ENCODE measurements around the gene RPA1. TPM values are rescaled to one million over a fixed set of nuclear protein-coding genes. Genes with fewer than 3 reads are reported as not detected.

The RPA1 gene
- polyA plus RNA-seq, 6 donors from 2014 or later = 45.1 to 56.0 (median 50.5) TPM

DNA sequence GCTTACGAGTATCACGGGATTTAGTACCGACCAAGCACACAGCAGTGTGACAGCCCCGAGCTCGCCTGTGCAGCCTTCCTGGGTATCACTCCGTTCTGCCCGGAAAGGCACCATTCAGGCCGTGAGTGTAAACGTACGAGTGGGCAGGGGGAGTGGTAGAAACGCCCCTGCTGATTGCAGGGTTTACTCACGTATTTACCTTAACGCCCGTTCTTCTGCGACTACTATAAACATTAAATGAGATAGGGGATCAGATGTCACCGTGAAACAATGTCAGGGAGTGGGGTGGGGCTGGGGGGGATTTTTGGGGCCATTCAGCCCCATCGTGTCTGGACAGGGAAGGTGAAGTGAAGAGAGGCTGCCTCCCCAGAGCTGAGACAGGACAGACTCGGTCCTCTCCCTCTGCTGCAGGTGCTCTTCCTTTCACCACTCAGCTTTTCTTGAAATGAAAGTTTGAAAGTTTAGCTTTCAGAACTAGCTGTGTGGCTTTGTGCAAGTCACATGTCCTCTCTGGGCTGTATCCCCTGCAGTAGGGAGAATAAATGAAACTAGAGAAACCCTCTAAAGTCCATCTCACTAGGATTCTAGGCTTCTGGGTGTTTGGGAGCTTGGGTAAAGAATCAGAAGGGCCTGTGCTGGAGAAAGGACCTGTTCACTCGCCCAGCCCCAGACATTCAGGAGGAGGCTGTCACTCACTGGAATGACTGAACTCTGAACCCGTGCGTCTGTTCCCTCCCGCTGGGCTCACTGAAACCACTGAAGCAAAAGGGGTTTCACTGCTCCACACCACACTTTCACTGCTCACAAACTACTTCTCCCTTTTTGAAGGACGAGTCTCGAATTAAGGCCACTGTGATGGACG lies 66.7 kb downstream of the RPA1 start:
- no peaks in the 10 kb centered on the region for H3K9me3 Mint-ChIP-seq
- peaks cover 6 to 29% of the 10 kb centered on the region in 2 donors for H3K36me3 Mint-ChIP-seq
- H3K4me3 Mint-ChIP-seq = no peak overlapping the region
- DNase-seq = no peak
- no peaks in the 10 kb centered on the region for H3K27me3 Mint-ChIP-seq
- no peaks in the 10 kb centered on the region for H3K4me1 Mint-ChIP-seq
- no peak for ATAC-seq (ENCODE audit: low read depth in 2 of 2)
- no peak overlapping the region for H3K27ac Mint-ChIP-seq

DNA sequence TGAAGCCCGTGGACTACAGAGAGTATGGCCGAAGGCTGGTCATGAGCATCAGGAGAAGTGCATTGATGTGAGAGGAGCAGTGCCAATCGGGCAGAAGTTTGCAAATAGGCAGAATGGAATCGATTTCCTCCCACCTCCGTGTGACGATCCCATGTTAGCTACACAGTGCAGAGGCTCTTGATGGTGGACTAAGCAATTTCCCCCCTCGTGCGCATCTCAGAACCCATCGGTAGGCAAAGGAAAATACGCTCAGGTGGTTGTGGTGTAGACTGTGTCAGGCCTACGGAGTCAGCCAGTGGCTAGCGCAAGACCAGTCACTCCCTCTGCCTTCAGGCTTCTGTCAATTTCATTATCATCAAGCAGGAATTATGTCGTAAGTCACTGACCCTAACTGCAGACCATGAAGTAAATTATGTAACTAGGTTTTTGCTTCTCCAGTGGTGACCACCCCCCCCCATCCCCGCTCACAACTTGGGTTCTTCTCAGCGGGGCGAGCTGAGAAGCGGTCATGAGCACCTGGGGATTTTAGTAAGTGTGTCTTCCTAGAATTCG lies 67.4 kb downstream of the RPA1 start:
- H3K36me3 Mint-ChIP-seq = peaks cover 6 to 29% of the 10 kb centered on the region in 2 donors
- no peaks in the 10 kb centered on the region for H3K27me3 Mint-ChIP-seq
- H3K27ac Mint-ChIP-seq = no peak overlapping the region
- H3K4me1 Mint-ChIP-seq = no peaks in the 10 kb centered on the region
- no peak for ATAC-seq (ENCODE audit: low read depth in 2 of 2)
- no peak for DNase-seq
- no peak overlapping the region for H3K4me3 Mint-ChIP-seq
- H3K9me3 Mint-ChIP-seq = no peaks in the 10 kb centered on the region

DNA sequence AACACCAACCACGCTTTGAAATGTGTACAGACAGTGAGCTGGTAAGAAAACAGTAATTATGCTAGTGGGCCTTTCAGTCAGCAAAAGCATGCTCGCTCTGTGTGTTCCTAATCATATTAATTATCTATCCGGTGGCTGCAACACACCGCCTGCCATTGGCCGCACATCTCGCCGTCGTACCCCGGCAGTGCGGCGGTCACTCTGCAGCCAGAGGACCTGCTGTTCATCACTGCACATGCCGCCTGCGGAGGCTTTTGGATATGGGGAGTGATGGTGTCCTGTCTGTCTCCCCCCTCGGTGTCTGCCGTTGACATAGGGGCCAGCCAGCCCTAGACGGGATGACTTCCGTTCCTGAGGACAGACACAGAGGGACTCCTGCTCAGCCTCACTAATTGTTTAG lies 68.5 kb downstream of the RPA1 start:
- Mint-ChIP-seq H3K4me3 (no peak overlapping the region), H3K4me1 (peaks cover 0 to 3% (median 0%) of the 10 kb centered on the region in 3 donors), H3K36me3 (peaks cover 6 to 23% of the 10 kb centered on the region in 2 donors), H3K27me3 (peaks cover 0 to 2% (median 0%) of the 10 kb centered on the region in 3 donors), H3K9me3 (no peaks in the 10 kb centered on the region), H3K27ac (no peak overlapping the region)
- ATAC-seq (ENCODE audit: low read depth in 2 of 2) (no peak), DNase-seq (no peak)

DNA sequence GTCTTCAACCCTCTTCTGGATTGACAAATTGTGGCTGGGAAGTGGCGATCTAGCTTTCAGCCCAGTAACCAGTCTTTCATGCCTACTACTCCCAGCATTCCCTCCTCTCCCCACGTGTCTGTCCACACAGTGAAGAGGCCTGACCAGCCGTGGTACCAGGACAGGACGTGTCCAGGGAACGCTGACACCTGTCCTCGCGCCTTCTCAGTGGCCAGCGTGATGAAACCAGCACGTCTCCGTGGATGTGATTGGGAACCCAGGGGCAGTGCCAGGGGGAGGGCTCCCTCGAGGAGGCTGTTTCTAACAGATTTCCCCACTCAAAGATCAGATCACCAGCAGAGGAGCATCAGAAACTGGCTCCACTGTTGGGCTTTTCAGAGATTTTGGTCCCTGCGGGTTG lies 69.1 kb downstream of the RPA1 start:
- Mint-ChIP-seq H3K36me3 (peaks cover 6 to 23% of the 10 kb centered on the region in 2 donors), H3K4me1 (peaks cover 0 to 3% (median 0%) of the 10 kb centered on the region in 3 donors), H3K4me3 (no peak overlapping the region), H3K27ac (peak overlapping the region in 1 of 6 donors; percentile 21), H3K9me3 (no peaks in the 10 kb centered on the region), H3K27me3 (peaks cover 0 to 3% (median 0%) of the 10 kb centered on the region in 3 donors)
- DNase-seq (no peak), ATAC-seq (ENCODE audit: low read depth in 2 of 2) (no peak)

DNA sequence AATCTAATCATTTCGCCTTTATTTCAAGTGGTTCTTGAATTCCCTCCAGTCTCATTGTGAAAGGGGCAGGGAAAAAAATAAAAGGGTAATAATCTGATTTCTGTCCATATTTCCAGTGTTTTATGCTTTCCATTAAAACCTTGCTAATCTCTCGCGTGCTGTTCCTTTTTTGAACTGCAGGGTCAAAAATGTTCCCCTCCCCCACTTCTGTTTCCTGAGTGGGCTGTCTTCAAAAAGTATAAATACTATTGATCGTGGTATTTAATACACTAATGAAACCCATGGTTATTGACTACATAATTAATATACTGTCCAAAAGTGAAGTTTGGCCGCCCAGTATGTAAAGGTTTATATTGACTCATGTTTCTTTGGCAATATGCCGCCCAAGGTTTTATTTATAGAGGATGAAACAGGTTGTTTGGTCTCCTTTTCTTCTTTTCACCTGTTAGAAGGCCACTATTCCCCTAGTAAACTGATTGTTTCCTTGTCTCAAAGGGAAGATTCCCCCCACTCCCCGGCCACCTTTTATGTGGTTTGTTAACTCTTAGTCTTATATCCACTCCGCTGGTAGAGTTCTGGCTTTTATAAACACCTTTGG lies 69.7 kb downstream of the RPA1 start:
- Mint-ChIP-seq H3K27ac (peak overlapping the region in 2 of 6 donors; percentile 38 to 61), H3K36me3 (peaks cover 6 to 20% of the 10 kb centered on the region in 2 donors), H3K4me3 (peak overlapping the region in 1 of 8 donors; percentile 42), H3K27me3 (peaks cover 0 to 8% (median 2%) of the 10 kb centered on the region in 3 donors), H3K4me1 (peaks cover 0 to 8% (median under 1%) of the 10 kb centered on the region in 3 donors), H3K9me3 (no peaks in the 10 kb centered on the region)
- ATAC-seq (ENCODE audit: low read depth in 2 of 2) (no peak), DNase-seq (no peak)

DNA sequence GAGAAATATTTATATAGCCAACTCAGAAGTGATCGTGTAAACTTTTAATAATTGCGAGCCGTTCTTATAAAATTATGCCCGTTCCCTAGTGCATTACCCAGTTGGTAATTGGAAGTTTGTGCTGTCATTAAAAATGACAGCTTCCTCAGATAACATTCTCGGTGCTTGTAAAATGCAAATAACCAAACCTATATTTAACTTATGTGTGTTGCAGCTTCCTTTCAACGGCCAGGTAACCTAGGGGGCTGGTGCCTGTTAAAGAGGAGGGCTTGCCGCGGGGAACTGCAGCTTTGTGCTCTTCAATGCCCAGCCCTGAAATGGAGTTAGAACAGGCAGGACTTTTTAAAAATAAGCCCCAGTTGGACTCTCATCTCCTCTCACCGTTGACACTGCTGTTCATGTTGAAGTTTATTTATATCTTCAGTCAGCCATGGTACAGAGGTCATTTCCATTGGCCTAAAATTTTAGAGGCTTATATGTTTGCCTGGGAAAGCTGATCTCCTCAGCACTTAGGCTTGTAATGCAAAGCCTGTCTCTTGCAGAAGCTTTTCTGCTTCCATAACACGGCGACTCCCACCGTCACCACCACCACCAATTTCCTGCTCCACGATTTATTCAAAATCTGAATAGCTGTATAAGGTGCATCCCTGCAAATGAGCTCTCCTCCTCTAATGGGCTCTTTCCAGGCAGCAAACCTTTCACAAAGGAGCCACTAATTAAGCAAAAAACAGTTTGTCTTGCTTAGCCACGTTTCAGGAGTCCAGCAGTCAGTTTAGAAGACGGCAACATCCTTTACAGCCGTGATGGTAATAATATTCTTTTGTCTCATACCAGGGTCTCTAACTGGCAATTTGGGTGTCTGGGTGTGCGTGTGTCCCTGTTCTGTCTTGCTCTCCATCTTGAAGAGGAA lies 74.7 kb downstream of the RPA1 start:
- no peaks in the 10 kb centered on the region for H3K36me3 Mint-ChIP-seq
- H3K27me3 Mint-ChIP-seq = peaks cover 40 to 48% (median 42%) of the 10 kb centered on the region in 3 donors
- peak overlapping the region in 2 of 8 donors; percentile 32 to 64 for H3K4me3 Mint-ChIP-seq
- no peaks in the 10 kb centered on the region for H3K9me3 Mint-ChIP-seq
- peak overlapping the region in 1 of 6 donors; percentile 12 for H3K27ac Mint-ChIP-seq
- H3K4me1 Mint-ChIP-seq = peaks cover 10 to 29% (median 11%) of the 10 kb centered on the region in 3 donors
- DNase-seq (no peak), ATAC-seq (ENCODE audit: low read depth in 2 of 2) (no peak)

DNA sequence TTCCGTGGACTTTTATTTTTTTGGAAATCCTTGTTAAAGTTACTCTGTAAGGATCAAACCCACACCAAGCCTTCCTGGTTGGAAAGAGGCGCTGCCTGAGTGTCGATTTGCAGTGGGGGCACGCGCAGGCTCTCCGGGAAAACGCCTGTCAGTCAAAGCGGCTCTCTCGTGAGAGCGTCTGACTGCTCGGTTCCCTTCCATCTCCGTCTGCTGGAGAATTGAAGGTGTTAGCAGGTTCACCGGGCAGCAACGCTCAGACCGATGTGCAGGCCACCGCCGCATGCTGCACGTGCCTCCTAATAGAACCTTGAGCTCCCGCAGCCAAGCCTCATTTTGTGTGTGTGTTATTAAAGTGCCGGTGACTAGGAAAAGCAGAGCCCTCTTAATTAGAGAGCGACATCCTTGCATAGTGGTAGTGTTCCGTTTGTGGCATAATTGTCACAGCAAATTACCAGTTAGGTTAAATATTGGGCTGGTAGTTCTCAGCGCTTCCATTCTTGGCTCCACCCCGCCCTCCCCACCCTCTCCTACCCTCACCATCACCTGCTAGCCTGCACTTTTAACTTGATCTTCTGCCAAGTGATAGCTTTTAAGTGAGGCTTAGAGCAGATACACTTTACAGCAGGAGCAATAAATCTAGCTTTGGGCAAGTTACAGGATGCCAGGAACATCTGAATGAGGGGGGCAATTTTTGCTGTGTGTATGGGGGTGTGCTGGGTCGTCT lies 75.5 kb downstream of the RPA1 start:
- ATAC-seq (ENCODE audit: low read depth in 2 of 2) = no peak

DNA sequence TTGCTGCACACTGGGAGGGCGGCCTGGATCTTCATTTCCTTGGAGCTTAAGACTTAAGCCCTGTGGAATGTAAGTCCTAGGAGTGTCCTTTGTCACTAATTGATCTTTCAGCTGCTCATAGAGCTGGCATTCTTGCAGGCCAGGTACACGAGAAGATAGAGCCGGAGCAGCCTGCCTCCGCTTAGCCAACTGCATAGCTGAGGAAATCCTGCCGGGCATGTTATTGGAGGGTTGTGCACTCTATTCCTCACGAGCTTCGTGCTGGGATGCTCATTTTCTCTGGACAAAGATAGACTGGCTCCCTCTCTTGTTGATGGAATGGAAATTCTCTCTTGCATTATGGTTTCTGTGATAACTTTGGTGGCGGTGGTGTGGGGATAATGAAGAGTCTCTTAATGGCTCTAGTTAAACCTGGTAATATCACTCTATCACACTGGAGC lies 76.9 kb downstream of the RPA1 start:
- no peaks in the 10 kb centered on the region for H3K9me3 Mint-ChIP-seq
- no peaks in the 10 kb centered on the region for H3K36me3 Mint-ChIP-seq
- ATAC-seq (ENCODE audit: low read depth in 2 of 2) (no peak), DNase-seq (no peak)
- H3K4me3 Mint-ChIP-seq = no peak overlapping the region
- H3K27me3 Mint-ChIP-seq = peaks cover 50 to 60% (median 52%) of the 10 kb centered on the region in 3 donors
- no peak overlapping the region for H3K27ac Mint-ChIP-seq
- H3K4me1 Mint-ChIP-seq = peaks cover 10 to 29% (median 11%) of the 10 kb centered on the region in 3 donors

More for the DNA sequence above, 75.5 kb downstream of the RPA1 start:
- DNase-seq = no peak
- H3K9me3 Mint-ChIP-seq = no peaks in the 10 kb centered on the region
- no peak overlapping the region for H3K4me3 Mint-ChIP-seq
- H3K27me3 Mint-ChIP-seq = peaks cover 46 to 56% (median 48%) of the 10 kb centered on the region in 3 donors
- H3K4me1 Mint-ChIP-seq = peaks cover 10 to 29% (median 11%) of the 10 kb centered on the region in 3 donors
- no peaks in the 10 kb centered on the region for H3K36me3 Mint-ChIP-seq
- H3K27ac Mint-ChIP-seq = peak overlapping the region in 1 of 6 donors; percentile 24

DNA sequence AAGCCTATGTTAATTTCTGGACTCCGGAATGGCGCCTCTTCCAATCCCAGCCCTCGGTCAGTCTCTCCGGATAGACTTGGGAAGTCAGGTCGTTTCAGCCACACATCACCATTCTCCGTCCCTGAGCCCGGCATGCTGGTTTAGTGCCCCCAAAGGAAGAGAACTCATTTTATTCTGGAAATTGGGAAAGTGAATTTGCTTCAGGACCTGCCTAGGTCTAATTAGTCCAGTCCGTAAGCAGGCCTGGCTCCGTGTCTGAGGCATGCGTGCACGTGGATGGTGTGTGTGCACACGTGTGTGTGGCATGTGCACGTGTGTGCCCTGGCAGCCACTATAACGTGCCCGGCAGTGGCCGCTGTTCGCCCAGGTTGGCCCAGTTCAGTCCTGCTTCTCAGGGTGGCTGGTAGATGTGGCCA lies 77.4 kb downstream of the RPA1 start:
- ATAC-seq (ENCODE audit: low read depth in 2 of 2) = no peak
- peaks cover 54 to 65% (median 56%) of the 10 kb centered on the region in 3 donors for H3K27me3 Mint-ChIP-seq
- peaks cover 10 to 29% (median 11%) of the 10 kb centered on the region in 3 donors for H3K4me1 Mint-ChIP-seq
- no peak overlapping the region for H3K27ac Mint-ChIP-seq
- no peak for DNase-seq
- no peaks in the 10 kb centered on the region for H3K36me3 Mint-ChIP-seq
- peak overlapping the region in 1 of 8 donors; percentile 33 for H3K4me3 Mint-ChIP-seq
- H3K9me3 Mint-ChIP-seq = no peaks in the 10 kb centered on the region

DNA sequence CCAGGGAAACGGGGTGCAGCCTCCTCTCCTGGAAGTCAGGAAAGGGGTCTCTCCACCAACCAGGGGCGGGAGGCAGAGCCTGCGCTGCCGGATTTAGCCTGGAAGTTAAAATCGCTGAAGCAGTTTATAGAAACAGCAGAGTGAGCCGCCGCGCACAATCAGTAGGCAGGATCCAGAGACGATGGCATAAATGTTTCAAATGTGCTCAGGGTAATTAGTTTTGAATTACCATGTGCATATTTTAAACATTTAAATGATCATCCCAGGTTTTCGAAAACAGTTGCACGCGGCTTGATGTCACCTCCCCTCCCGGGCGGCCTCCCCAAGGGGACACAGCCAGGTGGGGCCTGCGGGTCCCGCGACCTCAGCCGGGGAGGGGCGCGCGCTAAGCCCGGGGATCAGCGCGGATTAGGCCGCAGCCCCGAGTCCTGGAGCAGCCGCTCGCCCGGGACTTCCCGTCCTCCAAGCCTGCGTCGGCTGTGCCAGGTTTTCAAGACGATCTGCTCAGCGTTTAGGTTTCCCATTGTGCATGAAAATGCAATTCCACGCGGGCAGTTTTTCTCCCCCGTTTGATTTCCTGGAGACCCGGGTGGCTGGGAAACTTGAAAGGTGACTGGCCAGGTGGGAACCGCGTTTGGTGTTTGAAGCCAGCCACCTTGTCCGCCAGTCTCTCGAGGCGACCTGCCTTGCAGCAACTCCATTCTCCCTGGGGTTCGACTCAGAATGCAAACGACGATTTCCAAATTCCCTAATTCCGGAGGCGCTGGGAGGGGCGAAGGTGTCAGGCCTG lies 78.3 kb downstream of the RPA1 start:
- Mint-ChIP-seq H3K9me3 (no peaks in the 10 kb centered on the region), H3K4me1 (peaks cover 10 to 28% (median 11%) of the 10 kb centered on the region in 3 donors), H3K4me3 (peak overlapping the region in 6 of 8 donors; percentile 9 to 55 (median 46)), H3K36me3 (no peaks in the 10 kb centered on the region), H3K27ac (no peak overlapping the region), H3K27me3 (peaks cover 54 to 74% (median 60%) of the 10 kb centered on the region in 3 donors)
- peak; percentile 51 to 53 for ATAC-seq (ENCODE audit: low read depth in 2 of 2)
- DNase-seq = no peak

DNA sequence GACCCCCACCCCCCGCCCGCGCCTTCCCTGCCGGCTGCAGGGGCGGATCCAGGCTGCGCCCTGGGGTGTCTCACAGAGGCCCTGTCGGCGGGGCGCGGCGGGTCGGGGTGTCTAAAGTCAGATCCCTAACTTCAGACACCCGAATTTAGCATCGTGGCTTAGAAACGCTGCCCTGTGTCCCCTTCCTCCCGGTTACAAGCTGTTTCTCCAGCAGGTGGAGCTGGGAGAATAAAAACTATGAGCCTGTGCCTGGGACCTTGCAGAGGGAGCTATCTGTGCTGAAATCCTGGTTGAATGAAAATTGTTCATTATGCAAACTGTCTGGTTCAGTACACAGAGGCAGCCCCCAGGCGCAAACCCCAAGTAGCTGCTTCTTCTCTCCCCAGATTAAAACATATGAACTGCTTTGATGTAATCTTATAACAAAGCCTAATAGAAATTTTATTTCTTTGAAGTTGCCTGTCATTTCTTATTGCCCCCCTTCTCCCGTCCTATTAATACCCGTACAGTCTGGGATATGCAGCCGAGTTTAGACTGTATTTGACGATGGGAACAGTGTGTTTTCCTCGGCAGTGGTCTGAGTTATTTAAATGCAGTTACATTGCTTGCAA lies 79.0 kb downstream of the RPA1 start:
- no peaks in the 10 kb centered on the region for H3K9me3 Mint-ChIP-seq
- peak; percentile 36 to 45 for ATAC-seq (ENCODE audit: low read depth in 2 of 2)
- H3K4me3 Mint-ChIP-seq = peak overlapping the region in 6 of 8 donors; percentile 19 to 75 (median 54)
- H3K27me3 Mint-ChIP-seq = peaks cover 51 to 81% (median 60%) of the 10 kb centered on the region in 3 donors
- H3K27ac Mint-ChIP-seq = no peak overlapping the region
- H3K36me3 Mint-ChIP-seq = no peaks in the 10 kb centered on the region
- H3K4me1 Mint-ChIP-seq = peaks cover 10 to 26% (median 11%) of the 10 kb centered on the region in 3 donors
- DNase-seq = no peak
